HG03520 (cell line): ENCODE measurements around the gene FDCSP.
"Not testable (repeated sequence)": the region's sequence is repeated elsewhere in the genome, so short reads cannot be mapped to it uniquely, and the experiment has no call there.

Source experiments
- ATAC-seq: cut with Tn5 transposase; IDR thresholded peaks from one replicate; pipeline ENCODE4 v1.9.1; 2021; ENCODE audit warnings: mild to moderate bottlenecking, moderate library complexity; ENCODE audit not compliant: unreplicated experiment

The FDCSP gene

GRCh38 chr4:70239131-70239883 is 13.4 kb downstream of the FDCSP start:
- ATAC-seq, result no peak

- no peak for ATAC-seq
These were observed 14.1 kb downstream of the FDCSP start for GRCh38 chr4:70239884-70240591.

- not testable (repeated sequence) for ATAC-seq
These were observed 16.4 kb downstream of the FDCSP start, which contains the start of gene CSN3 for GRCh38 chr4:70242297-70242696. Gene CSN3, plus strand, starts transcription at chr4:70242597. Its CDS starts 2,223 bp downstream, at chr4:70244820.

GRCh38 chr4:70243091-70243490 is 17.2 kb downstream of the FDCSP start:
- no peak for ATAC-seq

- no peak for ATAC-seq
These were observed 25.5 kb downstream of the FDCSP start for GRCh38 chr4:70251250-70251944.

GRCh38 chr4:70251945-70252277 is 26.0 kb downstream of the FDCSP start:
- no peak for ATAC-seq

GRCh38 chr4:70269674-70270073 is 43.8 kb downstream of the FDCSP start:
- ATAC-seq, result no peak

GRCh38 chr4:70277121-70277520 is 51.2 kb downstream of the FDCSP start:
- no peak for ATAC-seq

- ATAC-seq, result no peak
These were observed 54.6 kb downstream of the FDCSP start for GRCh38 chr4:70280567-70280966.
